HepG2 (cell line): ENCODE measurements around the gene RHBDF2. TPM values are rescaled to one million over a fixed set of nuclear protein-coding genes. Genes with fewer than 3 reads are reported as not detected.

ENCODE experiments used
- ATAC-seq: fragments of 200-7000 bp; cut with Tn5 transposase; 3 replicates; pipeline ENCODE4 v1.9.1; 2020; ENCODE audit warnings: mild to moderate bottlenecking, moderate library complexity
- BruUV-seq: library from RNA; stranded (reverse); fragments of 400-500 nt; replicated peaks from 2 replicates; lab custom pipeline; 2021; lab: Mats Ljungman, UMichigan
- CTCF ChIA-PET: fragments of 300-600 bp; formaldehyde crosslinking; extraction: SDS; loops from one replicate; lab custom pipeline; 2021; ENCODE audit warnings: low total read pairs, inconsistent platforms, low intra/inter-chr PET ratio; lab: Yijun Ruan, JAX
- POLR2A ChIA-PET: fragments of 350-600 bp; sonication (Branson Sonifier 250); formaldehyde crosslinking; loops from one replicate; lab custom pipeline; 2020; ENCODE audit warnings: antibody characterized with exemption, inconsistent platforms; lab: Yijun Ruan, JAX
- DNase-seq: peaks from one replicate; pipeline ENCODE4 v3.0.0-alpha.2; 2015; ENCODE audit warnings: low spot score
- FAIRE-seq: peaks from 3 replicates; lab custom pipeline; 2011; peaks lifted over from hg19 to GRCh38; lab: Jason Lieb, UNC
- H2AFZ ChIP-seq: one replicate; pipeline ENCODE4 v1.6.1; 2011; ENCODE audit warnings: low read length, inconsistent platforms
- H3K27ac ChIP-seq: fragments of 300-600 bp; 3 replicates; pipeline ENCODE4 v1.8.0; 2011; ENCODE audit warnings: mixed run types, mild to moderate bottlenecking, mixed read lengths, low read length, inconsistent platforms; ENCODE audit not compliant: insufficient read depth; ENCODE audit errors: extremely low read length
- H3K27me3 ChIP-seq, 2 experiments: fragments of 200-600 bp in 1 of 2; 2 replicates in 1 of 2; 3 replicates in 1 of 2; pipeline versions ENCODE4 v1.6.0 to v1.8.0; 2011; ENCODE audit warnings: low read length in 2 of 2, mild to moderate bottlenecking in 2 of 2, moderate library complexity in 2 of 2, inconsistent platforms in 1 of 2; ENCODE audit not compliant: insufficient read depth in 2 of 2, control insufficient read depth in 1 of 2
- H3K36me3 ChIP-seq, 2 experiments: fragments of 200-600 bp in 1 of 2; replicated peaks in 1 of 2; 2 replicates in 1 of 2; 3 replicates in 1 of 2; pipeline versions ENCODE4 v1.5.1 to v1.8.0; 2011; ENCODE audit warnings: low read length in 2 of 2, inconsistent platforms in 1 of 2; ENCODE audit not compliant: insufficient read depth in 2 of 2, control insufficient read depth in 1 of 2
- H3K4me1 ChIP-seq: 2 replicates; pipeline ENCODE4 v1.5.1; 2012; ENCODE audit warnings: low read length, inconsistent platforms; ENCODE audit not compliant: insufficient read depth
- H3K4me2 ChIP-seq: 2 replicates; pipeline ENCODE4 v1.6.0; 2011; ENCODE audit warnings: low read depth, low read length, inconsistent platforms
- H3K4me3 ChIP-seq, 3 experiments: fragments of 200-600 bp in 1 of 3; sonication (generic), shearing (Covaris generic) in 1 of 3; replicated peaks in 1 of 3; 2 replicates each; pipeline ENCODE4 v1.5.1; 2011 to 2016; ENCODE audit warnings: low read length in 3 of 3, inconsistent platforms in 2 of 3, low read depth in 2 of 3, mild to moderate bottlenecking in 2 of 3, control low read depth in 1 of 3, mixed read lengths in 1 of 3; ENCODE audit not compliant: insufficient read depth in 1 of 3
- H3K79me2 ChIP-seq: one replicate; pipeline ENCODE4 v1.6.1; 2011; ENCODE audit warnings: low read length, inconsistent platforms; ENCODE audit not compliant: insufficient read depth
- H3K9ac ChIP-seq: 2 replicates; pipeline ENCODE4 v1.6.0; 2011; ENCODE audit warnings: mild to moderate bottlenecking, low read depth, low read length, inconsistent platforms; ENCODE audit not compliant: insufficient read depth
- H3K9me3 ChIP-seq: 2 replicates; pipeline ENCODE4 v1.5.1; 2012; ENCODE audit warnings: mild to moderate bottlenecking, low read length
- H4K20me1 ChIP-seq: 2 replicates; pipeline ENCODE4 v1.6.0; 2011; ENCODE audit warnings: inconsistent platforms, mild to moderate bottlenecking, low read length, moderate library complexity; ENCODE audit not compliant: insufficient read depth
- ADNP ChIP-seq: sonication (generic); formaldehyde crosslinking; IDR thresholded peaks from 2 replicates; pipeline ENCODE4 v1.4.0; 2020; ENCODE audit warnings: missing genetic modification reagents
- DRAP1 ChIP-seq: IDR thresholded peaks from 2 replicates; pipeline ENCODE4 v1.6.1; 2016; ENCODE audit warnings: missing genetic modification reagents, missing compliant biosample characterization
- HNRNPH1 ChIP-seq: fragments of 200-400 bp; formaldehyde crosslinking; optimal IDR thresholded peaks from 2 replicates; pipeline ENCODE3; 2017; ENCODE audit warnings: mild to moderate bottlenecking, low read depth, low read length
- IRF9 ChIP-seq: sonication (generic); formaldehyde crosslinking; IDR thresholded peaks from 2 replicates; pipeline ENCODE4 v1.8.0; 2022; ENCODE audit warnings: missing genetic modification reagents, mild to moderate bottlenecking, borderline replicate concordance
- JUN ChIP-seq: sonication (generic); formaldehyde crosslinking; IDR thresholded peaks from 2 replicates; pipeline ENCODE4 v1.4.0; 2020; ENCODE audit warnings: mild to moderate bottlenecking, missing genetic modification reagents
- NCOA1 ChIP-seq: sonication (generic); formaldehyde crosslinking; IDR thresholded peaks from 2 replicates; pipeline ENCODE4 v1.9.0; 2021; ENCODE audit warnings: missing genetic modification reagents
- NR3C1 ChIP-seq: sonication (generic); formaldehyde crosslinking; IDR thresholded peaks from 2 replicates; pipeline ENCODE4 v1.4.0; 2020; ENCODE audit warnings: missing genetic modification reagents
- POLR2G ChIP-seq: fragments of 200-400 bp; formaldehyde crosslinking; IDR thresholded peaks from 2 replicates; pipeline ENCODE4 v1.6.1; 2018; ENCODE audit warnings: mild to moderate bottlenecking, low read depth, low read length, moderate library complexity
- RNF2 ChIP-seq: fragments of 450-650 bp; conservative IDR thresholded peaks from 2 replicates; pipeline ENCODE4 v1.6.1; 2016; ENCODE audit warnings: low read depth
- ZNF143 ChIP-seq: sonication (generic); formaldehyde crosslinking; IDR thresholded peaks from 2 replicates; pipeline ENCODE4 v1.4.0; 2020; ENCODE audit warnings: missing genetic modification reagents
- ZNF253 ChIP-seq: sonication (generic); formaldehyde crosslinking; IDR thresholded peaks from 2 replicates; pipeline ENCODE4 v1.8.0; 2022; ENCODE audit warnings: mild to moderate bottlenecking, missing genetic modification reagents, borderline replicate concordance
- ZNF33B ChIP-seq: sonication (generic); formaldehyde crosslinking; IDR thresholded peaks from 2 replicates; pipeline ENCODE4 v1.5.1; 2020; ENCODE audit warnings: mild to moderate bottlenecking, missing genetic modification reagents
- ZNF598 ChIP-seq: sonication (generic); formaldehyde crosslinking; IDR thresholded peaks from 2 replicates; pipeline ENCODE4 v1.5.1; 2020; ENCODE audit warnings: mild to moderate bottlenecking, missing genetic modification reagents, borderline replicate concordance
- ZNF788 ChIP-seq: sonication (generic); formaldehyde crosslinking; IDR thresholded peaks from 2 replicates; pipeline ENCODE4 v1.5.0; 2020; ENCODE audit warnings: mild to moderate bottlenecking, missing genetic modification reagents, borderline replicate concordance
- ZSCAN31 ChIP-seq: sonication (generic); formaldehyde crosslinking; IDR thresholded peaks from 2 replicates; pipeline ENCODE4 v1.5.0; 2020; ENCODE audit warnings: low read depth, mild to moderate bottlenecking, missing genetic modification reagents
- WGBS: methylation state at CpG from one replicate; pipeline ENCODE4 v1.1.6; 2017; ENCODE audit warnings: low lambda C conversion rate; 5-methylcytosine and 5-hydroxymethylcytosine counted together
- in situ Hi-C: cut with HindIII; loops from 2 replicates; pipeline ENCODE4 v1.10.0; 2017; ENCODE audit warnings: low pct_unique_long_range_greater_than_20kb; ENCODE audit not compliant: extremely low pct_ligation_motif_present
- intact Hi-C: fragments of 100-400 bp; cut with micrococcal nuclease; formaldehyde crosslinking; loops from one replicate; pipeline ENCODE4 v1.10.0; 2022; ENCODE audit not compliant: unreplicated experiment
- polyA plus RNA-seq, 8 experiments: library from polyadenylated mRNA; depleted of rRNA in 3 of 8; stranded (reverse) in 7 of 8; unstranded in 1 of 8; fragments of >200 nt; fragmentation: Illumina TruSeq in 4 of 8; extraction: Trizol in 4 of 8; gene quantifications; 2 replicates each; pipeline versions ENCODE4 v1.2.1 to v1.2.3, GENCODE V29; 2011 to 2016; ENCODE audit warnings: low read depth in 4 of 8, missing spikeins in 1 of 8, mixed read lengths in 1 of 8; ENCODE audit not compliant: insufficient read depth in 1 of 8
- total RNA-seq, 5 experiments: library from RNA; depleted of rRNA; stranded (reverse); fragments of >200 nt; fragmentation: Illumina TruSeq; extraction: Trizol; gene quantifications; 2 replicates each; pipeline ENCODE4 v1.2.3, GENCODE V29; 2016; ENCODE audit warnings: low read depth in 1 of 5
- TF ChIP-seq, protein P1 (sequence below): sonication (generic); formaldehyde crosslinking; IDR thresholded peaks from 2 replicates; pipeline ENCODE4 v1.4.0; 2020; ENCODE audit warnings: mild to moderate bottlenecking, missing genetic modification reagents

RHBDF2 gene
- total and polyA plus RNA-seq, 2 of the 13 experiments (the other 11 are each of a cell fraction or from before 2014, with no cell fraction given), result 7.8 to 24.2 TPM

DNA sequence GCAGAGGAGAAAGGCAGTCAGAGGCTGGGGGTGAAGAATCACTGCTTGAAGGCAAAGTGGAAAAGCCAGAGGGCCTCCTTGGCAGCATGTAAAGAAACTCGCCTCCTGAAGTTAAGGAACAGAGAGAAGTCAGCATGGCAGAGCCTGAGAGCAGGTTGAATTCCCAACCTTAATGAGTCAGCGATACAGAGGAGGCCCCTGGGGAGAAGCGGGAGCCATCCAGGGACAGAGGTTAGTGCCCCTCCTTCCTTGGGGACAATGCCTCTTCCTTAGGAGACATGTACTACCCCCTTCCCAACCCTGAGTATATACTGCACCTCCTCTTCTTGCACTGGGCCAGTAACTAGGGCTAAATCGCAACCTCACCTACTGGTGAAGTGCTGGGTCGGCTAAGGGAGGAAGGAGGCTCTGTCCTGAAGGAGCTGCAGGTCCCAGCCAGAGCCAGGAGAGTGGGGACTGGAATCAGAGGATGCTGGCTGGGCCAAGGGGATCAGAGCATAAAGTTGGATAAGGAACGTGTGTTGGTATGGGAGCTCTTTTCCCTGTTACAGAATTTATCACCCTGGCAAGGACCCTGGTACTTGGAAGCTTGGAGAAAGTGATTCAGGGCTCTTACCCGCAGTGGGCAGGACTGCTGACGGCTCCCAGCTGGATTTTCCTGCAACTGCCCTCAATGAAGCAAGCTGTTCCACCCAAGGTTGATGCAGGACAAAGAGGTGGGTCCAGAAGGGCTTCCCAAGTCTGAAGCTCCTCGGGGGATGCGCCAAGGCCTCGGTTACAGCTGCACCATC, 39.3 kb downstream of the RHBDF2 start:
- CTCF ChIA-PET, result interaction anchor here (1.0 kb wide), 1 partner anchor 44 kb away, joined by 4 read pairs; no protein-coding TSS in a partner anchor

More for the DNA sequence above, 39.3 kb downstream of the RHBDF2 start:
- peak overlapping the region; percentile 54; the same call in 1 of the 2 replicates for H3K4me2 ChIP-seq
- H3K4me1 ChIP-seq, result peaks cover 67% of the 10 kb centered on the region
- no peak overlapping the region for H2AFZ ChIP-seq
- POLR2A ChIA-PET, result interaction anchor here (1.1 to 1.9 kb wide), 5 partner anchors 28 to 45 kb away, joined by 3 to 5 read pairs (median 4); no protein-coding TSS in a partner anchor
- H3K4me3 ChIP-seq, result peak overlapping the region in 1 of 3 experiments; percentile 46; a peak in 1 of 6 replicates
- DNase-seq, result no peak
- TF ChIP-seq JUN, result no peak
- no peak for TF ChIP-seq ZNF143 (CRISPR knock-in tag)
- no peak for TF ChIP-seq POLR2G
- TF ChIP-seq ADNP (CRISPR knock-in tag), result no peak
- TF ChIP-seq ZSCAN31, result 0 out of 2 replicates have a peak, but pooled peaks have one; percentile 18
- no peak for TF ChIP-seq HNRNPH1
- peak; percentile 42; the same call in 1 of the 2 replicates for TF ChIP-seq ZNF788
- TF ChIP-seq, protein P1, sequence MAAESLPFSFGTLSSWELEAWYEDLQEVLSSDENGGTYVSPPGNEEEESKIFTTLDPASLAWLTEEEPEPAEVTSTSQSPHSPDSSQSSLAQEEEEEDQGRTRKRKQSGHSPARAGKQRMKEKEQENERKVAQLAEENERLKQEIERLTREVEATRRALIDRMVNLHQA (CRISPR knock-in tag), result no peak
- no peak for TF ChIP-seq DRAP1 (CRISPR knock-in tag)
- TF ChIP-seq NCOA1 (CRISPR knock-in tag), result no peak
- no peak for TF ChIP-seq NR3C1
- no peak for TF ChIP-seq ZNF253 (CRISPR knock-in tag)
- no peak for TF ChIP-seq IRF9 (CRISPR knock-in tag)
- TF ChIP-seq RNF2, result no peak
- TF ChIP-seq ZNF598 (CRISPR knock-in tag), result peak; percentile 32; the same call in 1 of the 2 replicates
- TF ChIP-seq ZNF33B (CRISPR knock-in tag), result 0 out of 2 replicates have a peak, but pooled peaks have one; percentile 23
- TF ChIP-seq, all 625 proteins: peak for 4
- no peak for FAIRE-seq
- Histone ChIP-seq H3K79me2 (no peaks in the 10 kb centered on the region), H3K9ac (no peak overlapping the region), H3K36me3 (no peaks in the 10 kb centered on the region), H3K9me3 (no peaks in the 10 kb centered on the region), H3K27ac (no peak overlapping the region), H4K20me1 (no peaks in the 10 kb centered on the region), H3K27me3 (peaks cover 10 to 32% of the 10 kb centered on the region in 2 experiments; a peak in 4 of 5 replicates)
- WGBS, result 36% methylated on average over 11 of the region's 11 CpGs
- no TSS peak for BruUV-seq
- intact Hi-C loops, result no loop called here
- no peak for ATAC-seq
- in situ Hi-C loops, result no loop called here
